Activated T-cell treated with anti-CD3 and anti-CD28 coated beads for 48 hours (primary cell): ENCODE results near the gene TXNRD3.

Source experiments
- DNase-seq: peaks from one replicate; pipeline ENCODE4 v3.0.0-alpha.2; 2020; ENCODE audit warnings: low read depth

The TXNRD3 gene

DNA sequence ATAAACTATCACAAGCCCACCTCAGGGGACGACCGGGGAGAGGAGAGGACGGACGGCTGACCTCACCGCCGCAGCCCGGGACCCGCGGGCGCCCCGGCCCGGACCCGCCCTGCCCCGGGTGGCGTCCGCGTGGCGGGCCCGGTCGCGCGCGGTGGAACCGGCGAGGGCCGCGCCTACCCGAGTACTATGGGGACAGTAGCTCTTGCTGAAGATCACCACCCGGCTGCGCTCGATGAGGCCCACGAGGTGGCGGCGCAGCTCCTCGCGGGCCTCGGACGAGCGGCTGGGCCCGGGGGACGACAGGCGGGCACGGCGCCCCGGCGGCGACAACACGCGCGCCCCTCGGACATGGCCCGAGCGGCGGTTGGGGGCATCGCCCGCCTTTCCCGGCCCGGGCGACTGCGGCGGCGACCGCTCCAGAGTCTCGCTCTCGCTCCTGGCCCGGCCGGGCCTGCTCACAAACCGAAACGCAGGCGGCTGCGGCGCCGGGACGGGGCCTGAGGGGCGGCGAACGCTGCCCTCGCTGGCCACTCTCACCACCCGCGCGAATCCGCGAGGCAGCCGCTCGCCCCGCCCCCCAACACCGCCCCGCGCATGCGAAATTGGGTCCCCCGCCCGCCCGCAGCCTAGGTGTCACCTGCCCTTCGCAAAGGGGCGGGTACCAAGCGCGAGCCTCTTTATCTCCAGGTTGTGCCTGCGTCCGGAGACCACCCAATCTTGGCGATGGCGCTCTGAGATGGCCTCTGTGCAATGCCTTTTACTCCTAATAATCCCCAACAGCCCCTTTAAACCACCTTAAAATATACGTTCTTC is at the start of gene TXNRD3:
TSS of gene TXNRD3 (minus strand) at position 554 of the 813 bp plus-strand sequence.
- peak; percentile 74 for DNase-seq

- peak; percentile 93 for DNase-seq
Observed at GRCh38 chr3:126703512-126704493, 48.9 kb upstream of the TXNRD3 start, which contains the start of gene CHCHD6. Gene CHCHD6 (plus strand): TSS chr3:126704240. CDS start chr3:126704313, 73 bp downstream.

GRCh38 chr3:126699011-126699410 is 44.1 kb upstream of the TXNRD3 start:
- no peak for DNase-seq

- DNase-seq, result no peak
Observed at GRCh38 chr3:126696701-126697267, 41.9 kb upstream of the TXNRD3 start.

GRCh38 chr3:126693921-126694320 is 39.0 kb upstream of the TXNRD3 start:
- no peak for DNase-seq

DNA sequence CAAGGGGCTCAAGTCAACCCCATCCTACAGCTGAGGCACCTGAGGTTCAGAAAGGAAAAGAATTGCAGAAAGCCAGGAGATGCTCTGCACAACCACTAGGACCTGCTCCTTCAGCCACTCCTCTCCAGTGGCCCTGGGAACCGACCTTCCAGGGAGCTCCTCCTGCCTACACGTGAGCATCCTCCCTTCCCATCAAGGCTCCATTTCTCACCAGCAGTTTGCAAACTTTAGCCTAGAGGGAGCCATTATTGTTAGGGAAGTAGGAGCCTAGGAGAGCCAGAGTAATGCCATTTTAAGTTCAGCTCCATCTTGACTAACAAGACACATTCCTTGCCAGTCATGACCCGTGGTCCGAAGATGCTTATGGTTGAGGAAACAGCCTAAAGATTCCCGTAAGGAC is 37.9 kb upstream of the TXNRD3 start:
- no peak for DNase-seq

DNA sequence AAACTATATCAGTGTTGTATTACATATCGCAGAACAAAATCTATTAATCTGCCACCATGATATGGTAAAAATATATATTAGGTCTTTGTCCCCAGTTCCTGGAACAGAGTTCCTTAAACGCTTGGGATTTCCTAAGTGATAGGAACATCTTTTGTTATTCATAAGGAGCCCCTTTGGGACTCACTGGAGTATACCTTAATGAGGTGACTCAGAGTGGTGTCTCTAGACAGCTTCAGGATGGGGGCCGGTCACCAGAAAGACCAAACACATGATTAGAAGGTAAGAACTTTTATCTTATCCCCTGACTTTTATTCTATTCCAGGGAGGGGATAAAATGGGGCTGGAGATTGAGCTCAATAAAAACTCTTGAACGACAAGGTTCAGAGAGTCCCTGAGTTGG is 36.8 kb upstream of the TXNRD3 start:
- DNase-seq, result no peak

DNA sequence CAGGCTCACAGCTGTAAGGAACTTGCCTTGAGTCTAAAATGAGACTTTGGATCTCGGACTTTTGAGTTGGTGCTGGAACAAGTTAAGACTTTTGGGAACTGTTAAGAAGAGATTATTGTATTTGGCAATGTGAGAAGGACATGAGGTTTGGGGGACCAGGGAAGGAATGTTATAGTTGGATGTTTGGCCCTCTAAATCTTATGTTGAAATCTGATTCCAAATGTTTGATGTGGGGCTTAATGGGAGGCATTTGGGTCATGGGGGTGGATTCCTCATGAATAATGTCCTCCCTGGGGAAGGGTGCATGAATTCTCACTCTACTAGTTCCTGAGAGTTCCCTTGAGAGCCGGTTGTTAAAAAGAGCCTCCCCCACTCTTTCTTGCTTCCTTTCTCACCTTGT is 30.6 kb upstream of the TXNRD3 start:
- DNase-seq, result no peak

- no peak for DNase-seq
Observed at GRCh38 chr3:126685021-126685420, 30.1 kb upstream of the TXNRD3 start.

DNA sequence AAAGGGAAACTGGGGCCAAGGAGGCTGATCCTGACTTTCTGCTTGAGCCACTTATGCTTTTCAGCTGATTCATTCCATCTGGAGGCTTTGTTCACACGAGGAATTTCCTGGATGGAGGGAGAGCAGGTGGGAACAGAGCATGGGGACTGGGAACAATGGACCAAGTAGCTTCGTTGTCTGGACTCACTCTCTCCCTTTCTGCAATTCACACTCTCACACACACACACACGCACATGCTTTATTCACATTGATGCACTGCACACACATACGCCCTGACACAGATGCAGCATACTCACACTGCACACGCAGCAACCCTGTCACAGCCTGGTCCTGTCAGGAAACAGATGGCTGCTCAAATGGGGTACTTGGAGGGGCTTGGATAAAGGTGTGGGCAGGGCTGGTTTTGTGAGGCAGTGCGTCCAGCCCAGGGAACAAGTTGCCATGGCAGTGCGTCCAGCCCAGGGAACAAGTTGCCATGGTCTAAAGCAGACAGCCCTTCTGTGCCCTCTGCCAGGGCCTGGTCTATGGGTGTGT is 29.4 kb upstream of the TXNRD3 start:
- no peak for DNase-seq

DNA sequence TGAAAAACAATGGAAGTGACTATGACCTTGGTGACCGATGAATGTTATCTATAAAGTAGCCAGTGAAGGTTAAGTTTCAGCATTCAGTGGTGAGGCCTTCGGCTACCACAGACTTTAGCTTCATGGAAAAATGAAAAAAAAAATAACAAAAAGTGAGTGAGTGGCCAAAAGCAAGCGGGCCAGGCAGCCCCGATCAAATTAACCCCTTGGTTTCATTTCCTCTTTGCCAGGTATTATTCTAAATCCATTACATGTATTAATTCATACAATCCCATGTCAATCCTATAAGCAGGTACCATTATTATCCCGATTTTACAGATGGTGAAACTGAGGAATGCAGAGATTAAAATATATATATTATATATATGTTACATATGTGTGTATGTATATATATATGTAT is 28.1 kb upstream of the TXNRD3 start:
- DNase-seq, result no peak

- no peak for DNase-seq
Observed at GRCh38 chr3:126682009-126682408, 27.1 kb upstream of the TXNRD3 start.

DNA sequence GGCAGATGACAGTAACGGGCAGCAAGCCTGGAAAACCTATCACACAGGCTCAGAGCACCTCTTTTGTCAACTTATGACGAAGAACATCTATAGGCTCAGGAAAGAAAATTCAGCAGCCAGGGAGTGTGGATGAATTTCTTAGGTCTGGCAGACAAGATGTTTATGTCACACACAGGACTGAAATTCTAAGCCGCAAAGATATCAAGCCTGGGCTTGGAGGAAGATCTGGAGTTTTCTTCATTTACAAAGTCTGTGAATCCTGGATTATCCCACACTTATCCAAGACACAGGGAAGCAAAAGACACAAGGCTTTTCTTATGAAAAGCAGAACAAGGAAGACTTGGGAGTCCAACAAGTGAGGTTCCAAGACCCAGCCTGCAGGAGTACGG is 25.7 kb upstream of the TXNRD3 start:
- DNase-seq, result no peak

GRCh38 chr3:126679831-126680666 is 25.1 kb upstream of the TXNRD3 start:
- no peak for DNase-seq

- DNase-seq, result peak; percentile 76
Observed at GRCh38 chr3:126679318-126679751, 24.4 kb upstream of the TXNRD3 start.

DNA sequence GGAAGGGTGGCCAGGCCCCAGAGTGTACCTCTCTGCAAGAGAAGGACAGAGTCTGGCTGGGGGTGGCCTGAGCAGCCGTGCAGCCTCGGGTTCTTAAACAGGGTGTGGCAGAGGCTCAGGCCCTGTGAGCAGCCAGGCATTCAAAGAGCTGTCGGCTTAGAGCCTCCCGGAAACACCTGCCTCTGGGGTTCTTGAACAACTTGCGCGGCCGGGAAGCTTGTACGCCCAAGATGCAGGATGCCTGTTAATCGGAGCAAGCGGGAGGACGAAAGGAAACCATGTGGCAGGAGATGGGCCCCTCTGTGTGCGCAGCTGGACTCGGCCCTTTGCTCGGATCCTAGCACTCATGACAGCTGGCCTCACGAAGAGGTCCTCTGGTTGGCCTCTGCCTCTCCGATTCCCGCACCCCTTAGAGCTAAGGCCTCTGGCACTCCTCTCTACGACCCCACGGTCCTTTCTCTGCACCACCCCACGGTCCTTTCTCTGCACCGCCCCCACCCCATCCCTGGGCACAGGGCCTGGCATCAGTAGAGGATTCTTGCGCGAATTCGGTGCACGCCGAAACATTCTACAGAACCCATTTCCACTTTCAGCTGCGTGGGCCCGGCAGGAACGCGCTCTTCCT is 23.9 kb upstream of the TXNRD3 start:
- DNase-seq, result no peak

- no peak for DNase-seq
Observed at GRCh38 chr3:126677862-126678503, 23.1 kb upstream of the TXNRD3 start.

DNA sequence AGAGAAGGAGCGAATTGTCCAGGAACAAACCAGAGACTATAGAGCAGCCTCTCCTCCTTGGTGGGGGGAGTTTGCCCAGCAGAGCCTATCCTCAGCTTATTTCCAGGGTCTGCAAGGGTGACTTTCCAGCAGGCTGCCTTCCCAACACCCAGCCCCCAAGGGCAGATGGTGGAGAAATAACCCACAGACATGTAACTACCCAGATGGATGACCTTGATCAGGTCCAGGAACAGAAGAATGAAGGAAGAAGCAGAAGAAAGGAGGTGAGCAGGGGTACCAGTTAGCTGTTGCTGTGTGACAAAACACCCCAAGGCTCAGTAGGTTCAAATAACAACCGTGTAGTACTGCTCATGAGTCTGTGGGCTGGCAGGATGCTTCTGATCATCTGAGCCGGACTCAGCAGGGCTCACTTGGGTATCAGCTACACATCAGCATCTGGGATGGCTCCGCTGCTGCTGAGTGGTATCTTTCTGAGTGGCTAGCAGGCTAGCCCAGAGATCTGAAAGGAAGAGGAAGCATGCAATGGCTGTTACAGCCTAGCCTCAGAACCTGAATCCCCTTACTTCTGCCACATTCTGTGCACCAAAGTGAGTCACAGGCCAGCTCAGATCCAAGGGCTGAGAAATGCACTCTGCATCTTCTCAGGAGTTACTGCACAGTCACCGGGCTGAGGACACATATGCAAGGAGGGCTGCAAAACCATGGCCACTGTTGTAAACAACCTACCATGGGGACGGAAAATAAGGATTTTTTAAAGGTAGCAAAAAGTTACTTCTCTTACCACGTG is 22.2 kb upstream of the TXNRD3 start:
- no peak for DNase-seq

DNA sequence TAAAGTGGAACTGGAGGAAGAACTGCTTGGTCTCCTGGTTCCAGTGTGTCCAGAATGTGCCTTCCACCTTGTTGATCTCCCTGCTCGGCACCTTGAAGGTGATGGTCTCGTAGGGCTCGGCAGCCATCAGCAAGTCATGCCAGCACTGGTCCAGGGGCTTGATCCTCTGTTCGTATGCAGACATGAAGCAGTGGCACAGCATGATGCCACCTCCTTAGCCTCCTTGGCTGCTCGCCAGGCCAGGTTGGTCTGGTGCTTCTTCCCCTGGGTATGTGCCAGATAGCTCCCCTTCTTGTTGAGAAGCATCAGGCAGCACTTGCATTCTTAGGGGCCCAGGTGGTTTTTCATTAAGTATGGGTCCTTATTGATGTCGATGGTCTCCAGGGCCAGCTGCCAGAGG is 17.8 kb upstream of the TXNRD3 start:
- DNase-seq, result no peak
